Body of pancreas (tissue), 4 donors: Measurements from ENCODE around the gene VOPP1.
"Not testable (repeated sequence)": the region's sequence is repeated elsewhere in the genome, so short reads cannot be mapped to it uniquely, and the experiment has no call there.

Experiments used
- CTCF ChIP-seq, 7 experiments: fragments of 450-650 bp in 4 of 7; fragments of 200-600 bp in 3 of 7; sonication (generic) in 3 of 7; IDR thresholded peaks; one replicate each; pipeline ENCODE4 v1.5.1; 2016 to 2019; ENCODE audit warnings: antibody characterized with exemption in 7 of 7
- POLR2A ChIP-seq, 3 donors: fragments of 450-650 bp; IDR thresholded peaks; one replicate each; pipeline ENCODE4 v1.6.1; 2016; ENCODE audit warnings: antibody characterized with exemption in 3 of 3, mild to moderate bottlenecking in 2 of 3

DNA sequence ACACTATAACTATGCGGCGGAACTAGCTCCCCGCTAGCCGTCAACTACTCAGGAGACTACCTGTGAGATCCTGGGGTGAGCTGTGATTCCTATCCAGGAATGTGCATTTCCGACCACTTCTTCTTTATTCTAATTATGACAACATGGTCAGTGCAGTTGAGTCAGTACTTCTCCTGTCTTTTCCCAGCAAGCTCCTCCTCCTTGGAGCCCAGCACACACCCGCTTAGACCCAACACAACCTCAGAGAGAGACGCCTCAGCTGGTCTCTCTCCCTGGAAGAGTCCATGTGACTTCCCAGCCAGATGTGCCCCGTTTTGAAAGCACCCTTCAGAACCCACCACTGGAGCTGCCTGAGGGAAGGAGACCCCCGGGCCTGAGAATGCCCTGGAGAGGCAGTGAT, 100.7 kb downstream of the VOPP1 start:
- TF ChIP-seq CTCF, POLR2A (IDR thresholded peaks at IDR 0.05): not testable (repeated sequence)
